GM18951 (cell line): ENCODE results near the gene LIMK2.

Source experiments
- POLR2A ChIP-seq: IDR thresholded peaks from 4 replicates; pipeline ENCODE4 v1.6.1; 2011; ENCODE audit warnings: mild to moderate bottlenecking; ENCODE audit not compliant: insufficient read length, insufficient read depth; ENCODE audit errors: extremely low read depth
- in situ Hi-C: fragments of 300-500 bp; cut with MboI; formaldehyde crosslinking; loops from one replicate; pipeline ENCODE4 v1.12.0; 2022; ENCODE audit warnings: low sequenced_read_pairs, mixed read lengths, inconsistent platforms; ENCODE audit not compliant: unreplicated experiment

The LIMK2 gene

DNA sequence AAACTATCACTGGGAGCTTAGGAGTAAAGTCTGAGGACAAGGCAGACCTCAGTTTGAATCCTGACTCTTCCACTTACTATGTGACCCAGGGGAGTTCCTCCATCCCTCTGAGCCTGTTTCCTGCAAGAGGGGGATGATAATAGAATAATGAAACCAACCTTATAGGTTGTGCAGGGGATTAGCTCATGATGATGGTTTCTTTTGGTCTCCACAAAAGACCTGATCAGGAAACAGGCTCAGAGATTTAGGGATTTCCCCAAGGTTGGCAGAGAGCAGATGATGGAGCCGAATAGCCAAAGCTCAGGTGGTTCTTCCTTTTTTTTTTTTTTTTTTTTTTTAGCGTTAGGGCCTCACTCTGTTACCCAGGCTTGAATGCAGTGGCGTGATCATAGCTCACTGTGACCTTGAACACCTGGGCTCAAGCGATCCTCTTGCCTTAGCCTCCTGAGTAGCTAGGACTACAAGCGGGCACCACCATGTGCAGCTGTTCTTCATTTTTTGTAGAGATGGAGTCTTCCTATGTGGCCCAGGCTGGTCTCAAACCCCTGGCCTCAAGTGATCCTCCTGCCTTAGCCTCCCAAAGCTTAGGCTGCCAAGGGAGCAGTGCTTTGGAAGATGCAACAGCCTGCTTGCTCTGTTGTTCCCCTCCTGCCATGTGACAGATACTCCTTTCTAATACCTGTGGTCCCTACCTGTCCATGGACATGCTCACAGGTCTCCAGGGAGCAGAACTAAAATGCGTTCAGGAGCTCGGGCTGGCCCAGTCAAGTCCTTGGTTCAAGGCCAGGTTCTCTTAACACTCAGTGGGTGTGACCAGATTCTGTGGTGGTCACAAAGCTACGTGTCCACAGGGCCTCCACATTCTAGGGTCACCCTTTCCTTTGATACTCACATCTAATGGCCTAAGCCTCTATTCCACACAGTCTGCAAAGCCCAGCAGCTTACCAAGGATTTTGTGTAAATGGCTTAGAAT is 111.8 kb downstream of the LIMK2 start:
- in situ Hi-C loops = no loop called here
- no peak for TF ChIP-seq POLR2A

DNA sequence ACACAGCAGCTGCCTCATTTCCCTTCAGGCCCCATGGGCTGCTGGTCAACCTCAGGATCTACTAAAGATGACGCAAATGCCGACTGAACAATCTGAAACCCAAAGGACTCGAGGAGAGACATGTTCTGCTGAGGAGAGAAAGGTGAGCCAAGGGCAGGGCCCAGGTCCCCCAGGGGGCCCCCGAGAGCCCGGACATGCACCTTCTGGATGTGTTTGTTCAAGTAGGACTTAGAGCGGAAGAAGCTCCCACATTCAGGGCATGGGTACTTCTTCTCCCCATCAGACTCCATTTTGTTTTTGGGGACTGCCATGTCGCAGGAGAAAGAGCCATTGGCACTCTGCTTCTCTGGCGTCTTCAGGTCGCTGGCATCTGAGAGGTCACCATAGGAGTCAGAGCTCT is 114.8 kb downstream of the LIMK2 start:
- in situ Hi-C loops = no loop called here
- TF ChIP-seq POLR2A = no peak

DNA sequence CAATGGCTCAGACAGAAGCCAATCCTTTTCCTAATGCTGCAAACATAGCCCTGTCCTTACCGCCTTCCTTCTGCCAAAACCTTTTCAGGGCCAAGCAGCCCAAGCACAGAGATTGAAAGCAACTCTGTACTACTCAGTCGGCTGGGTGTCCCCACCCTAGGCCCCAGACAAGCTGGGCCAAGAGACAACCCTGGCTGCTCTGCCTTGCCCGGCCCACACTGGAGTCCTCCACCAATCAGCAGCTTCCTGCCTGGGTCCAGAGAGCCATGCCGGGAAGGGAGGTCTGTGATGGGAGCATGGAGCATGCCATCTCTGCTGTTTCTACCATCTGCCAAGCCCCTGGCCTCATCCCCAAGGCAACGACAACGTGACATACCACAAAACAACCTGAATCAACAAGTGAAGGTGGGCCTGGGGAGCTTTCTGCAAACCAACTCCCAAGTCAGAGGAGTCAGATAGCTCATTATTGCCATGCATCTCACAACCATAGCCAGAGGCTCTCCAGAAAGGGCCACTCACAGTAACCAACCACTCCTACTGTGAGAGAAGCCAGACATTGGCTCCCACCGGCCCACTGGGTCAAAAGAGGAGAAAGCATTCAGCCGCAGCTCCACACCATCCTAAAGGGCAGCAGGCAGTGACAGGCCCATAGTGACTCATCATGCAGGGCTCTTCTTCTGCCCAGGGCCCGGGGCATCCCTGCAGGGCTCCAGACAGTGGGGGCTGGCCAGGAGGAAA is 115.9 kb downstream of the LIMK2 start:
- in situ Hi-C loops = no loop called here

DNA sequence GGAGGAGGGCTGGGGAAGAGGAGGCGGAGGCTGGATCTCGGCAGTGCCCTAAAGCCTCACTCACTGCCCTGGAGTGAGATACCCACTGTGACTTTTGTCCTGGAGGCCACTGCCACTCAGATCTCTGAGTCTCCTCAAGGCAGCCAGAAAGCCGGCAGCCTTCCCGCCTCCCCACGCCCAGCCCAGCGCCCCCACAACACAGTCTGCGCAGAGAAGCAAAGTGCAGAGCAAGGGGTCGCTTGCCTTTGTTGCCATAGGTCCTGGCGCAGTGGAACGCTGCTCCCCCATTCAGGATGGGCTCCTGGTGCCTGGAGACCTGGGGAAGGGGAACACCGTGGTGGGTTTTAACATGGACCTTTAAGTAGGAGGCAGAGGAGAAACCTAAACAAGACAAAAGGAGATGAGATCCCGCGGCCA is 116.5 kb downstream of the LIMK2 start:
- in situ Hi-C loops = no loop called here
- TF ChIP-seq POLR2A = no peak

More for the DNA sequence above, 115.9 kb downstream of the LIMK2 start:
- no peak for TF ChIP-seq POLR2A

- in situ Hi-C loops = no loop called here
- TF ChIP-seq POLR2A = no peak
These were observed 116.9 kb downstream of the LIMK2 start for GRCh38 chr22:31329029-31329428.
